HG03460 (cell line): ENCODE results near the gene SLC35F6.
"Not testable (repeated sequence)": the region's sequence is repeated elsewhere in the genome, so short reads cannot be mapped to it uniquely, and the experiment has no call there.

Experiments
- ATAC-seq: cut with Tn5 transposase; IDR thresholded peaks from one replicate; pipeline ENCODE4 v1.9.1; 2021; ENCODE audit not compliant: unreplicated experiment

The SLC35F6 gene

DNA sequence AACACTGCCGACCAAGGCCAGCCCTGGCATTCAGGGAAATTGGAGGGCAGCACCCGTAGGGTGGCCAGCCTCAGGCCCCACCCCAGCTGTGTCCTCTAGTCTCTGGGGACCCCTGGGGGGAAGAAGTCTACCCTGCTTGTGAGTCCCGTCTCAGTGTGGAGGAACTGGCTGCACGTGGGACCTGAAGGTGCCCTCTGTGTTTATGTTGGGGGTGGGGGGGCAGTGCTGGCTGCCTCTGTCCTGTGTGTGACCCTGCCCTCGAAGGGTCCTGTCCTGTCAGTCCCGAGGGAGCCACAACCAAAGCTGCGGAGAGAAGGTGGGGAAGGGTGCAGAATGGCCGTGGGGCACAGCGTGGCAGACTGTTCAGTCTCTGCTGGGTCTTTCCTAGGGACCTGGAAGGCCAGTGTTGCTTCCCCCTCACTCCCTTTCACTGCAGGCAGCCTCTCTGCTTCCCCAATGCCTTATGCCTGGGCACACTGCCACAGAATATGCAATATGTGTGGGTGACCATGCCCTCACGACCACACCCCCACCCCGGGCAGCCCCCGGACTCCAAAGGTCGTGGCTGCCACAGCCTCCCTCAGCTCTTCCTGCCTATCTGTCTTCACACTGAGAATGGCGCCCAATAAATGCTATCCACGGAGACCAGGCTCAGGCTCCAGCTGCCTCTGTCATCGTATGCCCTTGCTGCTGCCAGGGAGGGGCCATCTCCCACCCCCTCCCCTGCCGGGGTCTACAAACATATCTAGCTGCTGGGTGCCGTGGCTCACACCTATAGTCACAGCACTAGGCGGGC, 33.3 kb upstream of the SLC35F6 start:
- no peak for ATAC-seq

DNA sequence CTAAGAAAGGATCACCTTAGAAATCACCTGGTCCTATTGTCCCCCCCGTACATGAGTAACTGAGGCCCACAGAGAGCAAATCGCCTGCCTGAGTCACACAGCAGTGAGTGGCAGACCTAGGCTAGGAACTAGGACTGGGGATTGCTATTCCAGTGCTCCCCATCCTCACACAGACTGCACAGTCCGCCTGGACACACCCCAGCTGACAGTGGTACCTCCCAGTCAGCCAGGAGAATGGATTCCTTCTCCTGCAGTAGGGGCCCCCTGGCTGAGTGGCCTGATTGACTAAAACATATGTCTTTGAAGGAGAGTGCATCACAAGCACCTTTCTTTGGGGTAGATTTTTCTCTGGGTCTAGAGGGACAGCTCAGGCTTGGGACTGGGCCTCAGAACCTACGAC, 32.4 kb upstream of the SLC35F6 start:
- ATAC-seq: no peak

DNA sequence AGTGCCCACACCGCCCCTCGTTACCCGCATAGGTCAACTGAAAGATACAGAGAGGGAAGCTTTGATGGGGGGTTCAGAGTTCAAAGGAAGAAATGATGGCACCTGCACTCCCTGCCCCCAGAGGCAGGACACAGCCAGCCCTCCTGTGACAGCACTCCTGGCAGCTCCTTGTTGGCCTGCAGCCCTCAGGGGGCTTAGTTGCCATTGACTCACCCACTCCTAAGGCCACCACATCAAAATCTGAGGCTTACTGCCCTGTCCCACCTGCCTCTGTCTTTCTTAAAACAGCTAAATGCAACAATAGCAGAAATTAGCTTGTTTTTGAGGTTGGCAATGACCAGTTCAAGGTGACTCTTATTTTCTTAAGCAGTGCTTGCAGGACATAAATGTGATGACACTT, 31.6 kb upstream of the SLC35F6 start:
- ATAC-seq: no peak

DNA sequence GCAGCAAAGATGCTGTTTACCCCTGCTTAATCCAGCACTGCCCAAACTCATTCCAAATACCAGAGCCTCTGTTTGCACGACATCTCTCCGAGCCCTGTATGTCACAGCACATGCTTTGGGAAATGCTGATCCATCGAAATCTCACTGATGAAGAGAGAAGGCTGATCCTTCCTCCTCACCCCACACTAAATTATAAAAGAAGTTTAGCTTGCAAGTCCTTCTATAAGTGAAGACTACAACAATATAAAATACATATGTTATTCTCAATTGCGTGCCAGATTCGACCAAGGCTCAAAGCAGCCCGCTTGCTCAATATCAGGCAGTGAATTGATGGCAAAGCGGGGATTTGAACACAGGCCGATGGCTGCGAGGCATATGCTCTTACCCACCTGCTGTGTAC, 30.7 kb upstream of the SLC35F6 start:
- no peak for ATAC-seq

DNA sequence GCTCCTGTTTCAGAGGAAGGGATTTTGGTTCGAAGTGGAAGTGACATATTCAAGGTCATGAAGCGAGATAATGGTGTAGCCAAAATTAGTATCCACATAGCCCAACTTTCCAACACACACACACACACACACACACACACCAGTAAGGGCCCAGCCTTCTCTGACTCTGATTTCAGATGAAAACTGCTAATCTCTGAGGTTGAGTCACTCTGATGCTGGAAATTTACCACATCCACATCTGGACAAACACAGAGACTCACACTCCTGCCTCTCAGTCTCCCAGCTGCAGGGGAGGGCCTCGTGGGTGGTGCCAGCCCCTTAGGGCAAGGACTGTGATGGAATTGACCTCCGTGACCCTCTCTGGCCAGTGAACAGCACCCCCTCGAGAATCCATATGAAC, 29.0 kb upstream of the SLC35F6 start:
- no peak for ATAC-seq

DNA sequence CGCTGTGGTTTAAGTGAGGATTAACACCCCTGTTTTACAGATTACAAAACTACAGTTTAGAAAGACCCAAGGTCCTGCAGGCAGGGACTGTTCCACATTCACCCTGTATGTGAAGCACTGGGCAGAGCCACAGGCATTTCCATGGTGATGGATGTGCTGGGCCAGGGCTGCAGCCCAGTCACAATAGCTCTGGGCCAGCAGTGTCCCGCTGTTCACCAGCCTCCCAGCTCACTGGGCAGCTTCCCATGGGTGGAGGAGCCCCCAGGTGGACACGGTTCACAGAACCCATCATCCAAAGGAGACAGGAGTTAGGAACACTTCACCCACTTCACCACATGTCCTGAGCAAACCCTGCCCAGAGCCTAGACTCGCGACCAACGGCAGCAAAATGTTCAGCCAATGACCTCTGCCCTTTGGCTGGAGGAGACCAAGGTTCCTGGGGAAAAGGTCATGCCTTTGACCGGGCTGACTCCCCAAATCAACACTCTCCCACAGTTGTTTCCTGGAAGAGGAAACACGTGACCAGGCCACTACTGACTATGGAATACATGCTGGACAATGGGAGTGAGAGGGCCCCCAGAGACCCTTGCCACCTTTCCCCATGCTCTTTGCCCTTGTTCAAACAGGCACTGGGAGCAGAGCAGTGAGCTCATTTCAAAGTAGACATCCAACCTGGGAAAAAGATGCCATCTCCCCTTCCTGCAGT, 28.0 kb upstream of the SLC35F6 start:
- ATAC-seq: no peak

DNA sequence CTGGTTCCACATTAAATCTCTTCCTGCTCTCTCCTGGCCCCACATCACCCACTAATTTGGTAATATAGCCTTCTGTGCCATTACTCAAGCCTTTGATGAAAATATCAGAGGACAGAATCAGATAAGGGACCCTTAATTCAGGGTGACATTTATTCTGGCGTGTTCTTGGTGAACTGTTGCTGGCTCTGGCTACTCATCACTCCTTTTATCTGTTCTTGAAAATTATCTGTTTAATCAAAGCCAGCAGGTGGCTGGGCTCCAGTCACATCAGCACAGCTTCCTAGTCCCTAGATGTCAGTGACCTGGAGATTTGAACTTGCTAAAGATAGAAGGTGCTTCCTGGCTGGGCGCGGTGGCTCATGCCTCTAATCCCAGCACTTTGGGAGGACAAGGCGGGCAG, 26.9 kb upstream of the SLC35F6 start:
- ATAC-seq: no peak

DNA sequence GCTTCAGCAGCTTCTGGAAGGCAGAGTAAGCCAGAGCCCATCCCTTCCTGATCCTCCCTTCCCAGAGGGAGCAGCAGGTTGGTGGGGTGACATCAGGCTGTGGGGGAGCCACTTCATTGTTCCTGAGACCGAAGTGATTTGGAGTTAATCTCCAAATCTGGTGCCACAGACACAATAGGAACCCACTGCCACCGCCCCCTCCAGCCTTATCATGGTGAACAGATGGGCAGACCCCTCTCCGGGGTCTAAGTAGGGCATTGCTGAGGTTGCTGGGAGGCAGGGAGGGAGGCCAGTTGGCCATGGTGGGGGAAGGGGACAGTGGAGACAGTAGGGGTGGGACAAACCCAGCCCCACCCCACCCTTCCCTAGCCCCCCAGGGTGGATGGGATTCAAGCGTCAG, 25.6 kb upstream of the SLC35F6 start:
- no peak for ATAC-seq

DNA sequence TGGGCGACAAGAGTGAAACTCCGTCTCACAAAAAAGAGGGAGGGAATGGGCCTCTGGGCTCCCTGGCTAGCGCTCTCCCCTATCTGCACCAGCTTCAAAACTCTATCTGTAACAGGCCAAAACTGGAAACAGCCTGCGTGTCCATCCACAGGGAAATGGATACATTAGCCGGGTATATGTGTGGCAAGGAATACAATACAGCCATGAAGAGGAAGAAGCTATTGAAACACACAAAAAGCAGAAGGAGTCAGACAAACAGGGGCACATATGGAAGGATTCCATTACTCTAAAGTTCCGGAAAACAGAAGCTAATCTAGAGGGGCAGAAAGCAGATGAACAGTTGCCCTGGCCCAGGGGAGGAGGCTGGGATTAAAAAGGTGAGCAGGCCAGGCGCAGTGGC, 24.6 kb upstream of the SLC35F6 start:
- ATAC-seq: no peak

DNA sequence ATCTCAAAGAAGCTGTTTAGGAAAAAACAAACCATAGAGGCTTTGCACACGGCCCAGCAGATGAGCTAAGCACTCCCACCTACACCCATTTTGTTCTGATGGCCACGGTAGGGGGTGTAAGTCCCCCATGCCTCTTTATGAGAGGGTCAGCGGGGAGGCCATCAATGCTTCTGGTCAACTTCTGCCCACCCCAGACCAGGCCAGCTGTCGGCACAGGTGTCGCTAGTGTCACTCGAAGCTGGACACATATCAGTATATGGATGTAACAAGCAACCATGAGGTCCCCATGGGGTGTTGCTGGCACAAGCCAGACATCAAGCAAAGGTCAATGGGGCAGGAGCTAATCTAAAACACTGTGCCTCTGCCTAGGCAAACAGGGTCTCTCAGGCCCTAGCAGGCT, 23.7 kb upstream of the SLC35F6 start:
- ATAC-seq: no peak

DNA sequence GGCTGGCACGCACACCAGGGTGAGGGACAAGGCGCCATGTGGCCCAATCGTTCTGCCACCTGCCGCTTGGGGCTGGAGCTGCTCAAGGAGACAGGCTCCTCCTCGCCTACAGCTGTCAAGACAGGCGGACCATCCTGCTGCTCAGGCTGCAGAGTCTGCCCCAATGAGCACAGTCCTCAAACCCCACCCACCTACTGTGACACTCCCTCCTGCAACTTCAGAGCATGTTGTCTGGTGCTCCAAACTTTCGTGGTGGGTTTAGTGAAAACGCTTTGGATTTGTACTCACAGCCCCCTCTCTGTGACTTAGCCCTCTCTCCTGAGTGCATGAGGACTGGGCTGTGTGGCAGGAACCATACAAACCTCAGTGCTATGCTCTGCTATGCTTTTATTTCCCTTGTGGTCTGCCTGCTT, 23.2 kb upstream of the SLC35F6 start:
- ATAC-seq: no peak

DNA sequence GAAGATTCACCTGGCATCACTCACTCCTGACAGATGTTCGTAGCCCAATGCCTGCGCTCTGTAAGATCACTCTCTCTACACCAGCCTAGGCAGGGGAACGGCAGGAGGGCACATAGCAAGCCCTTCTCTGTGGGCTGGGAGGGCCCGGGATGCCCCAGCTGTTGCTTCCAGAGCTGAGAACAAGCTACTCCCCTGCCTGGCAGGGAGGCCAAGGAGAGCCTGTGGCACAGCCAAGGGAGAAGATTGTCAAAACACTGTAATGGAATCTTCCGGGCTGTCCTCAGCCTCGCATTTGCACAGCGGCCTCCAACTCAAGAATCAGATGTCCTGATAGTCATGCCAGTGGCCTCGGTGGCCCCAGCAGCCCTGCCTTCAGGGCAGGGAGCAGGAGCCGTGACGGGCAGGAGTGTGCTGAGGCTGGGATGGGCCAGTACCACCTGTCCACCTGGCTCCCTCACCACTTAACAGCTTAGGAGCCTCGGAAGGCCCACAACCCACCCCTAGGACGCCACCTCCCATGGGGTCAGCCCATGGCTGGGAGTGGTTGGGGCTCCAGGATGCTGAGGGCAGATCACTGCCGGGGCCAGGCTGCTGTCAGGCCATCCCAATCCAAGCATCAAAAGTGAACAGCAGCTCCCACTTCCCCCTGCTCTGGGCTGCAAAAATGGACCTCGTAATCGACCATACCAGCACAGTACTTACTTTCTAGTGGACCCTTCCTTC, 21.9 kb upstream of the SLC35F6 start:
- no peak for ATAC-seq

DNA sequence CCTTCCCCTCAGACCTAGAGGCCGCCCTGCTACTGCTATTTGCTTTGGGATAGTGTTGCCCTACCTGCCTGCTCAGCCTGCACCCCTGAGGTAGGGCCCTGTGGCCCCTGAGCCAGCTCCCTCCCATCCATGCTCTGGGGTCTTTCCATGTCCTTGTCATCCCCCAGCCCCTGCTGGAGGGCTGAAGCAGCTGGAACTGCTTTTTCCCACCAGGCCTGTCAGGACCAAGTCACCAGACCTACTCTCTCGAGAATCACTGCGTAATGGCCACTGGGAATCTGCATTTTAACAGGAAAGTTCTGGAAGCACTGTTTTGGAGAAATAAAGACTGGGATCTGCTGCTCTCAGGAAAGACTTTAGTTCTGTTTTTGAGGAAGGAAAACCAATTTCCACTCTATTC, 20.2 kb upstream of the SLC35F6 start:
- ATAC-seq: no peak

DNA sequence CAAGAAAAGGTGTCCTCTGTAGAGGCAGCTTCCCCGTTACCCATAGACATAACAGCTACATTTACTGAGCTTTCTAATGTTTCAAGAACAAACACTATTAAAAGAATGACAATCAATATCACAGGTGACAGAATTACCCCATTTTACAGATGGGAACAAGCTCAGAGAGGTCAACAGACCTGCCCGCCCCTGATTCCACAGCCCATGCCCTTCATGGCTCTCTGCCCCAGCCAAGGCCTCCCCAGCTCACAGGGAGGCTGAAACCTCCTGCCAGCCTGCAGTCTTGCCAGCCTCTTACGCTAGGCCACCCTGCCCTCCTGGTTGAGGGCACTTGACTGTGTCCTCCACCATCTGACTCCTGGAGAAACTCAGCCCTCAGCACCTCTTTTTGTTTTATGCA, 19.1 kb upstream of the SLC35F6 start:
- no peak for ATAC-seq

DNA sequence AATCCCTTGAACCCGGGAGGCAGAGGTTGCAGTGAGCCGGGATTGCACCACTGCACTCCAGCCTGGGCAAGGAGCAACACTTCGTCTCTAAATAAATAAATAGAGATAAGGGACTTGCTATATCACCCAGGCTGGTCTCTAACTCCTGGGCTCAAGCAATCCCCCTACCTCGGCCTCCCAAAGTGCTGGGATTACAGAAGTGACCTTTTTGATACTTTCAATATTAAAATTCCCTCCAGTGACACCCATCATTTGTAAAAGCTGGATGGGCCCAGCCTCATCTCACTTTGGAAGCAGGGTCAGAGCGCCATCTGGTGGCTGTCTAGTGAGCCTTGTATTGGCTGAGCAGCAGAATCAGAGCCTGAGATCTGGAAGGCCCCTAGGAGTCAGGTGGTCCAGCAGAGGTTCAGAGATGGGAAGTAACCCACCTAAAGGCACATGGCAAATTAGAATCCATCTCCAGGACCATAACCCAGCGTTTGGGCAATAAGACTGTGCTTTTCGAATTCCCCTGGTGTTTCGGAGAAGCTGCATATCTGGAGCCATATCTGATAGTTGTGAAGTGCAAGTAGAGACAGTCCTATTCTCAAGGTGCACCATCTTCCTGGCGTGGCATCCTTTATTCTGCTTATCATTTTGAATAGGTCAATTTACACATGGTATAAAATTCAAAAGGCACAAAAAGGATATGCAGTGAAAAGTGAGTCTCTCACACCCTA, 18.3 kb upstream of the SLC35F6 start:
- ATAC-seq: no peak

DNA sequence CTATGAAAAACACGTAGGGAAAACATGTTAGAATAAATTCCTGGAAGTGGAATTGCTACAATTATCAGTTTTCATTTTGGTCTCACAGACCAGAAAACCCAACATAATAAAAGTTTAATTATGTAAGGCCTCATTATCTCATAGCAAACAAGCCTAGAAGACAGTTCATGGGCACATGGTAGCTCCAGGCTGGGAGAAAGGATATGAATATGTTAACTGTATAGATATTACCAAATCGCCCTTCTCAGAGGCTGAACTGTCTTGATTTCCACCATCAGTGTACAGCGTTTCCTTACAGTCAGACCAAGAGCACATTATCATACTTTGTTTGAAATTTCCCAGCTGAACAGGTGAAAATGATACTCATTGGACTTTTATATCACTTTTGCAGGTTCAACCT, 17.1 kb upstream of the SLC35F6 start:
- ATAC-seq: no peak

DNA sequence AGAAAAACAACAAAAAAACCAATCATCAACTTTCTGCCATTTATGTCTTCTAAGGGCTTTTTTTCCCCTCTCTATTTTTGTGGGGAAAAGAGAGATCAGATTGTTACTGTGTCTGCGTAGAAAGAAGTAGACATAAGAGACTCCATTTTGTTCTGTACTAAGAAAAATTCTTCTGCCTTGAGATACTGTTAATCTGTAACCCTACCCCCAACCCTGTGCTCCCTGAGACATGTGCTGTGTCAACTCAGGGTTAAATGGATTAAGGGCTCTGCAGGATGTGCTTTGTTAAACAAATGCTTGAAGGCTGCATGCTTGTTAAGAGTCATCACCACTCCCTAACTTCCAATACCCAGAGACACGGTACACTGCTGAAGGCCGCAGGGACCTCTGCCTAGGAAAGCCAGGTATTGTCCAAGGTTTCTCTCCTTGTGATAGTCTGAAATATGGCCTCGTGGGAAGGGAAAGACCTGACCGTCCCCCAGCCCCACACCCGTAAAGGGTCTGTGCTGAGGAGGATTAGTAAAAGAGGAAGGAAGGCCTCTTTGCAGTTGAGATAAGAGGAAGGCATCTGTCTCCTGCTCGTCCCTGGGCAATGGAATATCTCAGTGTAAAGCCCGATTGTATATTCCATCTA, 14.2 kb upstream of the SLC35F6 start:
- ATAC-seq: not testable (repeated sequence)

DNA sequence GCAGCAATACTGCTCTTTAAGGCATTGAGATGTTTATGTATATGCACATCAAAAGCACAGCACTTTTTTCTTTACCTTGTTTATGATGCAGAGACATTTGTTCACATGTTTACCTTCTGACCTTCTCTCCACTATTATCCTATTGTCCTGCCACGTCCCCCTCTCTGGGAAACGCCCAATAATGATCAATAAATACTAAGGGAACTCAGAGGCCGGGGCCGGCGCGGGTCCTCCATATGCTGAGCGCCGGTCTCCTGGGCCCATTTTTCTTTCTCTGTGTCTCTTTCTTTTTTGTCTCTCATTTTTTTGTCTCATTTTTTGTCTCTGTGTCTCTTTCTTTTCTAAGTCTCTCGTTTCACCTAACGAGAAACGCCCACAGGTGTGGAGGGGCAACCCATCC, 13.6 kb upstream of the SLC35F6 start:
- ATAC-seq: not testable (repeated sequence)

DNA sequence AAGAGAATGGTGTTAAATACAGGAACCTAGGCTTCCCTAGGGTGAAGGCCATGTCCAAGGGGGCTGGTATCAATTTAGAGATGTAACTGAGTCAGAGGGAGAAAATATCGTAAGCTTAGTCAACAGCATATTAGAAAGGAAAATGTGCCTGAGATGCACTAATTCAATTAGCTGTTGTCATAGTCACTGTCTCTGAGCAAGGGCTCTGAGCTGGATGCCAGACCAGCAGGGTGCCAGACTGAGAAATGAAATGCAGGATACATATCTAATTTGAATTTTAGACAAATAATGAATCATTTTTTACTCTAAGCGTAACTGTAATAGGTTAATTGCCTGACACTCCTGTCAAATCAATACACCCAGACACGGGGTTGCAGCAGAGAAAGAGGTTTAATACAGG, 11.4 kb upstream of the SLC35F6 start:
- ATAC-seq: no peak

DNA sequence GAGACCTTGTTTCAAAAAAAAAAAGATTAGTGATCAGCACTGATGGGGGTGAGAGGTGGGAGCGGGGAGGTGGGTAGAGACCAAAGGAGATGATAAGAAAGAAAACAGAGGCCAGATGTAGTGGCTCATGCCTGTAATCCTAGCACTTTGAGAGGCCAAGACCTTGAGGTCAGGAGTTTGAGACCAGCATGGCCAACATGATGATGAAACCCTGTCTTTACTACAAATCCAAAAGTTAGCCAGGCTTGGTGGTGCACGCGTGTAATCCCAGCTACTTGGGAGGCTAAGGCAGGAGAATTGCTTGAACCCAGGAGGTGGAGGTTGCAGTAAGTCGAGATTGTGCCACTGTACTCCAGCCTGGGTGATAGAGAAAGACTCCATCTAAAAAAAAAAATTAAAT, 9.5 kb upstream of the SLC35F6 start:
- no peak for ATAC-seq
